IMR-90 (cell line): ENCODE measurements around the gene LRRC4. TPM values are rescaled to one million over a fixed set of nuclear protein-coding genes. Genes with fewer than 3 reads are reported as not detected.

Experiments used
- ATAC-seq: fragments of 200-7000 bp; cut with Tn5 transposase; 2 replicates; pipeline ENCODE4 v1.9.1; 2020; ENCODE audit warnings: low read depth, mild to moderate bottlenecking, moderate library complexity
- BruUV-seq: library from RNA; stranded (reverse); fragments of 400-500 nt; replicated peaks from 2 replicates; lab custom pipeline; 2021; lab: Mats Ljungman, UMichigan
- CTCF ChIA-PET: fragments of 300-600 bp; formaldehyde crosslinking; extraction: SDS; loops from one replicate; lab custom pipeline; 2021; ENCODE audit warnings: antibody characterized with exemption; lab: Yijun Ruan, JAX
- POLR2A ChIA-PET: fragments of 300-600 bp; sonication (Branson Sonifier 250); formaldehyde crosslinking; loops from one replicate; lab custom pipeline; 2022; ENCODE audit warnings: antibody characterized with exemption; ENCODE audit not compliant: unreplicated experiment; lab: Charles Lee
- DNase-seq: peaks from one replicate; pipeline ENCODE4 v3.0.0; 2013
- H2AFZ ChIP-seq: replicated peaks from 2 replicates; pipeline ENCODE3; 2013; ENCODE audit warnings: low read length, mild to moderate bottlenecking; ENCODE audit not compliant: poor library complexity
- H2AK5ac ChIP-seq: 2 replicates; pipeline ENCODE4 v1.6.1; 2013; ENCODE audit warnings: low read depth, low read length, inconsistent platforms
- H2AK9ac ChIP-seq: replicated peaks from 2 replicates; pipeline ENCODE3; 2013; ENCODE audit warnings: mild to moderate bottlenecking, low read depth, low read length, moderate library complexity; ENCODE audit not compliant: poor library complexity
- H2BK120ac ChIP-seq: 2 replicates; pipeline ENCODE4 v1.6.1; 2013; ENCODE audit warnings: low read depth, low read length, inconsistent platforms
- H2BK15ac ChIP-seq: 3 replicates; pipeline ENCODE4 v1.6.1; 2013; ENCODE audit warnings: low read depth, low read length, inconsistent platforms
- H2BK20ac ChIP-seq: 2 replicates; pipeline ENCODE4 v1.6.1; 2013; ENCODE audit warnings: low read depth, mild to moderate bottlenecking, inconsistent platforms, low read length, moderate library complexity
- H2BK5ac ChIP-seq: 2 replicates; pipeline ENCODE4 v1.6.1; 2013; ENCODE audit warnings: mild to moderate bottlenecking, low read depth, low read length, inconsistent platforms; ENCODE audit not compliant: poor library complexity, severe bottlenecking
- H3K14ac ChIP-seq: replicated peaks from 2 replicates; pipeline ENCODE4 v1.6.1; 2013; ENCODE audit warnings: low read depth, low read length, inconsistent platforms
- H3K18ac ChIP-seq: 2 replicates; pipeline ENCODE4 v1.6.1; 2013; ENCODE audit warnings: low read depth, low read length, control low read depth
- H3K23ac ChIP-seq: 2 replicates; pipeline ENCODE4 v1.6.1; 2013; ENCODE audit warnings: low read depth, low read length, inconsistent platforms
- H3K27ac ChIP-seq: 2 replicates; pipeline ENCODE4 v1.5.1; 2013; ENCODE audit warnings: mild to moderate bottlenecking, control low read depth, low read length; ENCODE audit not compliant: insufficient read depth
- H3K27me3 ChIP-seq: 2 replicates; pipeline ENCODE4 v1.6.1; 2013; ENCODE audit warnings: low read length; ENCODE audit not compliant: control insufficient read depth, insufficient read depth
- H3K36me3 ChIP-seq: 2 replicates; pipeline ENCODE4 v1.6.1; 2013; ENCODE audit warnings: low read length, mixed read lengths; ENCODE audit not compliant: control insufficient read depth, insufficient read depth
- H3K4ac ChIP-seq: 2 replicates; pipeline ENCODE4 v1.6.1; 2013; ENCODE audit warnings: low read depth, low read length, inconsistent platforms
- H3K4me1 ChIP-seq: 2 replicates; pipeline ENCODE4 v1.6.1; 2013; ENCODE audit warnings: low read length, mixed read lengths; ENCODE audit not compliant: control insufficient read depth, insufficient read depth
- H3K4me2 ChIP-seq: 2 replicates; pipeline ENCODE4 v1.6.1; 2013; ENCODE audit warnings: low read depth, mild to moderate bottlenecking, control low read depth, low read length, moderate library complexity
- H3K4me3 ChIP-seq: 2 replicates; pipeline ENCODE4 v1.5.1; 2013; ENCODE audit warnings: low read depth, mild to moderate bottlenecking, control low read depth, low read length, moderate library complexity; ENCODE audit not compliant: insufficient read depth
- H3K56ac ChIP-seq: 2 replicates; pipeline ENCODE4 v1.6.1; 2013; ENCODE audit warnings: low read length, inconsistent platforms; ENCODE audit not compliant: insufficient read depth; ENCODE audit errors: extremely low read depth
- H3K79me1 ChIP-seq, 2 experiments: 2 replicates each; pipeline ENCODE4 v1.6.1; 2013; ENCODE audit warnings: low read length in 2 of 2, inconsistent platforms in 1 of 2, low read depth in 1 of 2
- H3K9ac ChIP-seq: 2 replicates; pipeline ENCODE4 v1.6.1; 2013; ENCODE audit warnings: low read depth, low read length, control low read depth
- H3K9me1 ChIP-seq: 2 replicates; pipeline ENCODE4 v1.6.1; 2013; ENCODE audit warnings: low read length, inconsistent platforms; ENCODE audit not compliant: insufficient read depth
- H3K9me3 ChIP-seq: 2 replicates; pipeline ENCODE4 v1.6.1; 2013; ENCODE audit warnings: low read length; ENCODE audit not compliant: control insufficient read depth, insufficient read depth
- H4K20me1 ChIP-seq: 2 replicates; pipeline ENCODE4 v1.6.1; 2013; ENCODE audit warnings: low read length, inconsistent platforms; ENCODE audit not compliant: insufficient read depth
- H4K5ac ChIP-seq: 2 replicates; pipeline ENCODE4 v1.6.1; 2013; ENCODE audit warnings: mild to moderate bottlenecking, low read depth, low read length, control low read depth
- H4K8ac ChIP-seq, 2 experiments: 2 replicates each; pipeline ENCODE4 v1.6.1; 2013; ENCODE audit warnings: low read depth in 2 of 2, low read length in 2 of 2, control low read depth in 1 of 2, inconsistent platforms in 1 of 2
- H4K91ac ChIP-seq: 2 replicates; pipeline ENCODE4 v1.6.1; 2013; ENCODE audit warnings: low read depth, low read length, inconsistent platforms; ENCODE audit not compliant: insufficient read depth
- BHLHE40 ChIP-seq: fragments of 150-350 bp; IDR thresholded peaks from 2 replicates; pipeline ENCODE4 v1.6.1; 2016; ENCODE audit warnings: mild to moderate bottlenecking, low read depth, low read length
- CEBPB ChIP-seq: IDR thresholded peaks from 2 replicates; pipeline ENCODE4 v1.6.1; 2012; ENCODE audit warnings: low read depth, low read length, improper control_type of control experiment
- CHD1 ChIP-seq: IDR thresholded peaks from 2 replicates; pipeline ENCODE4 v1.6.1; 2012; ENCODE audit warnings: low read depth, low read length, improper control_type of control experiment
- MXI1 ChIP-seq: IDR thresholded peaks from 2 replicates; pipeline ENCODE4 v1.6.1; 2012; ENCODE audit warnings: low read depth, mild to moderate bottlenecking, low read length, moderate library complexity, borderline replicate concordance
- RCOR1 ChIP-seq: IDR thresholded peaks from 2 replicates; pipeline ENCODE4 v1.6.1; 2012; ENCODE audit warnings: mild to moderate bottlenecking, low read length, improper control_type of control experiment; ENCODE audit not compliant: insufficient replicate concordance
- RFX5 ChIP-seq: IDR thresholded peaks from 2 replicates; pipeline ENCODE4 v1.8.0; 2012; ENCODE audit warnings: low read depth, mild to moderate bottlenecking, low read length, moderate library complexity
- WGBS, 2 experiments: methylation state at CpG; one replicate each; pipeline versions ENCODE4 v1.1.5 to v1.1.7; 2013; ENCODE audit warnings: missing lambda C conversion rate in 2 of 2; ENCODE audit not compliant: insufficient read length in 1 of 2; ENCODE audit errors: extremely low coverage in 2 of 2; 5-methylcytosine and 5-hydroxymethylcytosine counted together
- dilution Hi-C: fragments of 300-500 bp; cut with HindIII; formaldehyde crosslinking; loops from one replicate; pipeline ENCODE4 v1.14.3; 2018; ENCODE audit warnings: low sequenced_read_pairs; ENCODE audit not compliant: unreplicated experiment
- in situ Hi-C: fragments of 300-500 bp; cut with MboI; formaldehyde crosslinking; loops from 3 replicates; pipeline ENCODE4 v1.14.3; 2019; ENCODE audit warnings: low sequenced_read_pairs, inconsistent platforms, mixed read lengths
- intact Hi-C: fragments of 100-400 bp; cut with micrococcal nuclease; formaldehyde crosslinking; loops from 2 replicates; pipeline ENCODE4 v1.10.0; 2022
- polyA plus RNA-seq, 3 experiments: library from polyadenylated mRNA; depleted of rRNA; stranded (reverse); fragments of >200 nt; gene quantifications; 2 replicates each; pipeline ENCODE4 v1.2.3, GENCODE V29; 2012; ENCODE audit warnings: low replicate concordance in 1 of 3
- total RNA-seq: library from RNA; depleted of rRNA; stranded (reverse); fragments of >200 nt; gene quantifications from 2 replicates; pipeline ENCODE4 v1.2.3, GENCODE V29; 2012
- TF ChIP-seq, protein P1 (sequence below): conservative IDR thresholded peaks from 2 replicates; pipeline ENCODE4 v1.5.1; 2012; ENCODE audit warnings: mild to moderate bottlenecking, low read depth, low read length, improper control_type of control experiment
- TF ChIP-seq, protein P2 (sequence below): fragments of 150-350 bp; IDR thresholded peaks from 2 replicates; pipeline ENCODE4 v1.6.1; 2016; ENCODE audit warnings: low read depth, mild to moderate bottlenecking, low read length, moderate library complexity, borderline replicate concordance

The LRRC4 gene
- total and polyA plus RNA-seq, 2 of the 4 experiments (the other 2 are of a cell fraction), result 0.54 to 0.55 TPM

DNA sequence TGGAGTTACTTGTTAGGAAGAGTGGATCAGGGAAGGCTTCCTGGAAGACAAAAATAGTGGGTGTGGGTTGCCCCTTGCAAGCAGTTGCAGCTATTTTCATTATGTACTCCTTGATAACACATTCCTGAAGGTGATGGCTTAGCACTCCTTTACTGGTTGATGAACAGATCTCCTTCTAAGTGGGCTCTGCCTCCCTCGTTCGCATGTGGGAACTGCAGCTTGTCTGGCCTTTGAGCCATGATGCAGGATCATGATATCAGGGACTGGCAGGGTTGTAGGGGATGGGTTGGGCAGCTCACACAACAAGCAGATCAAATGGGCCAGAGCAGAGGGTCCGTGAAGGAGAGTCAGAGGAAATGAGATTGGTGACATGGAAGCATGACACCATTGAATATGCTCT, 28.8 kb upstream of the LRRC4 start:
- in situ Hi-C loops, result loop anchor here (25.0 kb wide), 1 partner anchor 348 kb away; no protein-coding TSS in a partner anchor
- intact Hi-C loops, result no loop called here
- no CpG with 5 or more reads among the region's 3 CpGs for WGBS, 2 experiments
- TF ChIP-seq RCOR1 (no peak), RFX5 (no peak), BHLHE40 (no peak), CEBPB (no peak), MXI1 (no peak), CHD1 (no peak)
- TF ChIP-seq, protein P1, sequence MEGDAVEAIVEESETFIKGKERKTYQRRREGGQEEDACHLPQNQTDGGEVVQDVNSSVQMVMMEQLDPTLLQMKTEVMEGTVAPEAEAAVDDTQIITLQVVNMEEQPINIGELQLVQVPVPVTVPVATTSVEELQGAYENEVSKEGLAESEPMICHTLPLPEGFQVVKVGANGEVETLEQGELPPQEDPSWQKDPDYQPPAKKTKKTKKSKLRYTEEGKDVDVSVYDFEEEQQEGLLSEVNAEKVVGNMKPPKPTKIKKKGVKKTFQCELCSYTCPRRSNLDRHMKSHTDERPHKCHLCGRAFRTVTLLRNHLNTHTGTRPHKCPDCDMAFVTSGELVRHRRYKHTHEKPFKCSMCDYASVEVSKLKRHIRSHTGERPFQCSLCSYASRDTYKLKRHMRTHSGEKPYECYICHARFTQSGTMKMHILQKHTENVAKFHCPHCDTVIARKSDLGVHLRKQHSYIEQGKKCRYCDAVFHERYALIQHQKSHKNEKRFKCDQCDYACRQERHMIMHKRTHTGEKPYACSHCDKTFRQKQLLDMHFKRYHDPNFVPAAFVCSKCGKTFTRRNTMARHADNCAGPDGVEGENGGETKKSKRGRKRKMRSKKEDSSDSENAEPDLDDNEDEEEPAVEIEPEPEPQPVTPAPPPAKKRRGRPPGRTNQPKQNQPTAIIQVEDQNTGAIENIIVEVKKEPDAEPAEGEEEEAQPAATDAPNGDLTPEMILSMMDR, result no peak
- TF ChIP-seq, protein P2, sequence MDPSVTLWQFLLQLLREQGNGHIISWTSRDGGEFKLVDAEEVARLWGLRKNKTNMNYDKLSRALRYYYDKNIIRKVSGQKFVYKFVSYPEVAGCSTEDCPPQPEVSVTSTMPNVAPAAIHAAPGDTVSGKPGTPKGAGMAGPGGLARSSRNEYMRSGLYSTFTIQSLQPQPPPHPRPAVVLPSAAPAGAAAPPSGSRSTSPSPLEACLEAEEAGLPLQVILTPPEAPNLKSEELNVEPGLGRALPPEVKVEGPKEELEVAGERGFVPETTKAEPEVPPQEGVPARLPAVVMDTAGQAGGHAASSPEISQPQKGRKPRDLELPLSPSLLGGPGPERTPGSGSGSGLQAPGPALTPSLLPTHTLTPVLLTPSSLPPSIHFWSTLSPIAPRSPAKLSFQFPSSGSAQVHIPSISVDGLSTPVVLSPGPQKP, result no peak
- Histone ChIP-seq H4K91ac (no peak overlapping the region), H3K27me3 (no peaks in the 10 kb centered on the region), H2BK120ac (no peak overlapping the region), H4K20me1 (peaks cover 36% of the 10 kb centered on the region), H2AK5ac (no peak overlapping the region), H4K5ac (no peak overlapping the region), H3K23ac (no peak overlapping the region; the same call in 1 of the 2 replicates), H2BK15ac (no peak overlapping the region), H3K27ac (no peak overlapping the region), H2AFZ (no peak overlapping the region), H2BK5ac (no peak overlapping the region), H2AK9ac (no peak overlapping the region), H4K8ac (no peak overlapping the region), H3K4me3 (no peak overlapping the region), H3K36me3 (no peaks in the 10 kb centered on the region; the same call in 1 of the 2 replicates), H3K4me1 (peaks cover 23% of the 10 kb centered on the region), H3K9me3 (no peaks in the 10 kb centered on the region), H3K56ac (no peak overlapping the region), H3K79me1 (peaks cover 18 to 75% of the 10 kb centered on the region in 2 experiments; a peak in 3 of 4 replicates), H3K4ac (no peak overlapping the region), H3K14ac (no peak overlapping the region), H3K9me1 (peaks cover 53% of the 10 kb centered on the region), H2BK20ac (no peak overlapping the region), H3K9ac (no peak overlapping the region), H3K4me2 (no peak overlapping the region), H3K18ac (no peak overlapping the region)
- DNase-seq (no peak), ATAC-seq (no peak)
- BruUV-seq, result no TSS peak
- CTCF ChIA-PET, result interaction anchor here (0.5 kb wide), 1 partner anchor 252 kb away, joined by 3 read pairs; no protein-coding TSS in a partner anchor
- POLR2A ChIA-PET, result no interaction called here
- dilution Hi-C loops, result no loop called here
